HG03575 (cell line): Measurements from ENCODE around the gene ACAD8.
"Not testable (repeated sequence)": the region's sequence is repeated elsewhere in the genome, so short reads cannot be mapped to it uniquely, and the experiment has no call there.

Source experiments
- ATAC-seq: cut with Tn5 transposase; IDR thresholded peaks from one replicate; pipeline ENCODE4 v1.9.1; 2021; ENCODE audit not compliant: unreplicated experiment, insufficient number of reproducible peaks, low FRiP score; ENCODE audit errors: extremely low read depth

ACAD8 gene

GRCh38 chr11:134282121-134283045 is 29.0 kb downstream of the ACAD8 start:
- no peak for ATAC-seq

- ATAC-seq = no peak
Observed at GRCh38 chr11:134283461-134284230, 30.3 kb downstream of the ACAD8 start.

GRCh38 chr11:134284349-134284748 is 31.0 kb downstream of the ACAD8 start:
- ATAC-seq = not testable (repeated sequence)

- ATAC-seq = no peak
Observed at GRCh38 chr11:134287561-134287960, 34.2 kb downstream of the ACAD8 start.

- no peak for ATAC-seq
Observed at GRCh38 chr11:134288486-134288885, 35.1 kb downstream of the ACAD8 start.

GRCh38 chr11:134289167-134289566 is 35.8 kb downstream of the ACAD8 start:
- ATAC-seq = no peak

- ATAC-seq = no peak
Observed at GRCh38 chr11:134289789-134290188, 36.4 kb downstream of the ACAD8 start.

- no peak for ATAC-seq
Observed at GRCh38 chr11:134290646-134291045, 37.3 kb downstream of the ACAD8 start.

GRCh38 chr11:134291196-134291595 is 37.8 kb downstream of the ACAD8 start:
- no peak for ATAC-seq

GRCh38 chr11:134292661-134293060 is 39.3 kb downstream of the ACAD8 start:
- no peak for ATAC-seq

GRCh38 chr11:134293119-134294113 is 40.0 kb downstream of the ACAD8 start:
- no peak for ATAC-seq

GRCh38 chr11:134294664-134295063 is 41.3 kb downstream of the ACAD8 start:
- ATAC-seq = no peak

GRCh38 chr11:134312223-134312622 is 58.9 kb downstream of the ACAD8 start:
- ATAC-seq = no peak

GRCh38 chr11:134312807-134313206 is 59.4 kb downstream of the ACAD8 start:
- ATAC-seq = no peak

- ATAC-seq = no peak
Observed at GRCh38 chr11:134313379-134313778, 60.0 kb downstream of the ACAD8 start.

GRCh38 chr11:134313821-134314607 is 60.6 kb downstream of the ACAD8 start:
- no peak for ATAC-seq
